Activated CD8-positive, alpha-beta memory T cell treated with anti-CD3 and anti-CD28 coated beads for 36 hours (primary cell): ENCODE measurements around the gene SUFU. TPM values are rescaled to one million over a fixed set of nuclear protein-coding genes. Genes with fewer than 3 reads are reported as not detected.
"Not testable (repeated sequence)": the region's sequence is repeated elsewhere in the genome, so short reads cannot be mapped to it uniquely, and the experiment has no call there.

ENCODE experiments used
- CTCF ChIA-PET: fragments of 350-600 bp; sonication (Branson Sonifier 250); formaldehyde crosslinking; loops from one replicate; lab custom pipeline; 2021; ENCODE audit warnings: antibody characterized with exemption; lab: Charles Lee
- POLR2A ChIA-PET: fragments of 350-600 bp; sonication (Branson Sonifier 250); formaldehyde crosslinking; loops from one replicate; lab custom pipeline; 2021; ENCODE audit warnings: antibody characterized with exemption; lab: Charles Lee
- total RNA-seq, 2 experiments: library from RNA; stranded (reverse); gene quantifications; one replicate each; pipeline ENCODE4 v1.2.3, GENCODE V29; 2021

Gene SUFU
- total RNA-seq, 2 experiments from 2014 or later: 6.8 to 7.4 TPM

GRCh38 chr10:102534333-102534732 is 30.6 kb downstream of the SUFU start:
- CTCF ChIA-PET: no interaction called here
- POLR2A ChIA-PET: no interaction called here

GRCh38 chr10:102534966-102535365 is 31.2 kb downstream of the SUFU start:
- POLR2A ChIA-PET, CTCF ChIA-PET: not testable (repeated sequence)

GRCh38 chr10:102535481-102536147 is 31.8 kb downstream of the SUFU start:
- ChIA-PET POLR2A (no interaction called here), CTCF (no interaction called here)

GRCh38 chr10:102537367-102537766 is 33.6 kb downstream of the SUFU start:
- ChIA-PET CTCF (no interaction called here), POLR2A (no interaction called here)

GRCh38 chr10:102537948-102538347 is 34.2 kb downstream of the SUFU start:
- ChIA-PET POLR2A (no interaction called here), CTCF (no interaction called here)

GRCh38 chr10:102538811-102539210 is 35.0 kb downstream of the SUFU start:
- ChIA-PET POLR2A (no interaction called here), CTCF (no interaction called here)

- CTCF ChIA-PET: interaction anchor here (1.1 kb wide), 1 partner anchor 11 kb away, joined by 3 read pairs; no protein-coding TSS in a partner anchor
- POLR2A ChIA-PET: no interaction called here
Measured at GRCh38 chr10:102540023-102540422, 36.3 kb downstream of the SUFU start.

- ChIA-PET CTCF (no interaction called here), POLR2A (no interaction called here)
Measured at GRCh38 chr10:102542800-102543418, 39.1 kb downstream of the SUFU start.

- POLR2A ChIA-PET: no interaction called here
- CTCF ChIA-PET: no interaction called here
Measured at GRCh38 chr10:102545265-102545871, 41.6 kb downstream of the SUFU start.

- ChIA-PET CTCF (no interaction called here), POLR2A (no interaction called here)
Measured at GRCh38 chr10:102545997-102546396, 42.2 kb downstream of the SUFU start.

GRCh38 chr10:102546606-102547320 is 43.0 kb downstream of the SUFU start:
- CTCF ChIA-PET: no interaction called here
- POLR2A ChIA-PET: no interaction called here

- CTCF ChIA-PET: no interaction called here
- POLR2A ChIA-PET: no interaction called here
Measured at GRCh38 chr10:102549549-102549948, 45.8 kb downstream of the SUFU start.

GRCh38 chr10:102550636-102551210 is 47.0 kb downstream of the SUFU start:
- CTCF ChIA-PET: interaction anchor here (1.5 kb wide), 1 partner anchor 11 kb away, joined by 3 read pairs; no protein-coding TSS in a partner anchor
- POLR2A ChIA-PET: no interaction called here

- CTCF ChIA-PET: interaction anchor here (0.6 kb wide), 1 partner anchor 1943 kb away, joined by 3 read pairs; no protein-coding TSS in a partner anchor
Measured at GRCh38 chr10:102552533-102552932, 48.8 kb downstream of the SUFU start.

GRCh38 chr10:102553771-102554170 is 50.0 kb downstream of the SUFU start:
- POLR2A ChIA-PET: interaction anchor here (0.7 kb wide), 1 partner anchor 1991 kb away, joined by 3 read pairs; no protein-coding TSS in a partner anchor
- CTCF ChIA-PET: interaction anchor here (0.6 kb wide), 1 partner anchor 347 kb away, joined by 3 read pairs; no protein-coding TSS in a partner anchor

More at GRCh38 chr10:102552533-102552932, 48.8 kb downstream of the SUFU start:
- POLR2A ChIA-PET: no interaction called here

GRCh38 chr10:102554531-102554930 is 50.8 kb downstream of the SUFU start:
- CTCF ChIA-PET: interaction anchor here (0.6 kb wide), 1 partner anchor 1860 kb away, joined by 3 read pairs; no protein-coding TSS in a partner anchor
- POLR2A ChIA-PET: interaction anchor here (0.7 kb wide), 1 partner anchor 1992 kb away, joined by 3 read pairs; no protein-coding TSS in a partner anchor

GRCh38 chr10:102555781-102556328 is 52.1 kb downstream of the SUFU start:
- CTCF ChIA-PET: interaction anchor here (0.7 to 0.9 kb wide), 3 partner anchors 11 to 84 kb away, joined by 3 to 6 read pairs (median 3); no protein-coding TSS in a partner anchor
- POLR2A ChIA-PET: no interaction called here

GRCh38 chr10:102557569-102557968 is 53.8 kb downstream of the SUFU start:
- ChIA-PET CTCF (no interaction called here), POLR2A (interaction anchor here (0.6 kb wide), 1 partner anchor 128 kb away, joined by 3 read pairs; no protein-coding TSS in a partner anchor)

GRCh38 chr10:102559764-102560163 is 56.0 kb downstream of the SUFU start:
- ChIA-PET CTCF (no interaction called here), POLR2A (no interaction called here)
